Activated T-helper 17 cell treated with anti-CD3 and anti-CD28 coated beads, Interleukin-2, amount 50 U/mL, for 72 hours (primary cell): ENCODE results near the gene KCNH2. TPM values are rescaled to one million over a fixed set of nuclear protein-coding genes. Genes with fewer than 3 reads are reported as not detected.
"Not testable (repeated sequence)": the region's sequence is repeated elsewhere in the genome, so short reads cannot be mapped to it uniquely, and the experiment has no call there.

Experiments used
- ATAC-seq: fragments of 150-1000 bp; cut with Tn5 transposase; replicated peaks from 2 replicates; pipeline ENCODE4 v1.10.0; 2021; ENCODE audit warnings: mild to moderate bottlenecking, moderate library complexity
- H3K27ac Mint-ChIP-seq: one replicate; pipeline ENCODE4 v1.8.0; 2022; ENCODE audit warnings: mixed read lengths
- H3K27me3 Mint-ChIP-seq: one replicate; pipeline ENCODE4 v1.8.0; 2022; ENCODE audit warnings: mixed read lengths
- H3K36me3 Mint-ChIP-seq: one replicate; pipeline ENCODE4 v1.8.0; 2022; ENCODE audit warnings: low read depth, mild to moderate bottlenecking, mixed read lengths
- H3K4me1 Mint-ChIP-seq: one replicate; pipeline ENCODE4 v1.8.0; 2022; ENCODE audit warnings: mixed read lengths
- H3K4me3 Mint-ChIP-seq: one replicate; pipeline ENCODE4 v1.8.0; 2022; ENCODE audit warnings: mild to moderate bottlenecking, mixed read lengths
- H3K9me3 Mint-ChIP-seq: one replicate; pipeline ENCODE4 v1.8.0; 2022; ENCODE audit warnings: mixed read lengths
- total RNA-seq, 2 donors: library from RNA; stranded (reverse); gene quantifications; one replicate each; pipeline ENCODE4 v1.2.3, GENCODE V29; 2022

The KCNH2 gene
- total RNA-seq, 2 donors from 2014 or later = 0.32 to 0.77 TPM

- H3K27ac Mint-ChIP-seq = no peak overlapping the region
- peaks cover 15% of the 10 kb centered on the region for H3K4me1 Mint-ChIP-seq
- no peaks in the 10 kb centered on the region for H3K27me3 Mint-ChIP-seq
- no peaks in the 10 kb centered on the region for H3K9me3 Mint-ChIP-seq
- H3K4me3 Mint-ChIP-seq = no peak overlapping the region
- H3K36me3 Mint-ChIP-seq = no peaks in the 10 kb centered on the region
- no peak for ATAC-seq
These were observed 52.1 kb downstream of the KCNH2 start for GRCh38 chr7:150926066-150926465.

DNA sequence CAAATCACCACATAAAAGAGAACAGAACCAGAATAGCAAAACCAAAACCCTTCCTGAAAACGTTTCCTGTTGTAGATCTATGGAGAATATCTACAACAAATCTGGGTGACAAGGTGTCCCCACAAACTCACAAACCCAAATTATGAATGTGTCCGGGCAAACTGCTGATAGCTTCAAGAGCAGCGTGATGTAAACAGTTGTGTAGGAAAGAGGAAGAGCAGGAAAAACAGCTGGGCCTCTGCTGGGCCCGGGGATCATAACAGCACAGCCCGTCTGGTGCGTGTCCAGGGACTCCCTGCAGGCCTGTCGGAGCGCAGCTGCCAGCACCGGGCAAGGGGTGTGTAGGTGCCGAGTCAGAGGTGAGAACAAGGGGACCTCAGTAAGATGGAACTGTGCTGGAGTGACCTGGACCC is 53.7 kb downstream of the KCNH2 start:
- Mint-ChIP-seq H3K4me1 (peaks cover 15% of the 10 kb centered on the region), H3K4me3 (peak overlapping the region; percentile 1), H3K36me3 (no peaks in the 10 kb centered on the region), H3K27ac (peak overlapping the region; percentile 0), H3K27me3 (peaks cover under 1% of the 10 kb centered on the region), H3K9me3 (no peaks in the 10 kb centered on the region)
- ATAC-seq = no peak

DNA sequence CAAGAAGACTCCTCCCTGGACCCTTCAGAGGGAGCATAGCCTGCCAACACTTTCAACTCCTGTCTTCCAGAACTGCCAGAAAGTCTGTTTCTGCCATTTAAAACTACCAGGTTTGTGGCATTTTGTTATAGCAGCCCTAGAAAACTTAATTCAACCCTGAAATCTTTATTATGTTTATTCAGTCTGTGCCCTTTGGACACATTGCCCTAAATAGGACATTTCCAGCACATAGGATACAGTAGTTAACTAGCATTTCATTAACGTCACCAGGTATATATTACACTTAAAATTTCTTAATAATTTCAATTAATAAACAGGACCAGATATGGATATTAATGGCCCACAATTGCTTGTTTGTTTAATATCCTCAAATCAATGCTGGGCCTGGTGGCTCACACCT is 54.3 kb downstream of the KCNH2 start:
- ATAC-seq = no peak
- Mint-ChIP-seq H3K4me3 (no peak overlapping the region), H3K4me1 (peaks cover 15% of the 10 kb centered on the region), H3K27me3 (peaks cover 5% of the 10 kb centered on the region), H3K36me3 (no peaks in the 10 kb centered on the region), H3K9me3 (no peaks in the 10 kb centered on the region), H3K27ac (no peak overlapping the region)

DNA sequence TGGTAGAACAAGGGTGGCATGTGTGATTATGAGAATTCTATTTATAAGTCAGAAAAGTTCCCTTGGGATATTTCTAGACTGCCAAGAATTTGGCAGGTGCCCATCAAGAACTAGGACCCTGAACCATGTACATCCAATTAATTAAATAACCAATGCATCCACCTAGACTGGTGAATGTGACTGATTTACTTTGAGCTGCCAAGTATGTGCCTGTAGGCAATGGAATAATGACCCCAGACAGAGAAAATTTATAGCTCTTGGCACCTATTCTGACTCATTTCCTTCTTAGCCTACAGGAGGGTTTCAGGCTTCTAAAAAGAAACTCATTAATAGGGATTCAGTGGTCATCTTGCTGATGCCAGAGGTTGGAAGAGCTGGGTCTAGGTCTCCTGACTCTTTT is 54.9 kb downstream of the KCNH2 start:
- Mint-ChIP-seq H3K36me3 (no peaks in the 10 kb centered on the region), H3K9me3 (no peaks in the 10 kb centered on the region), H3K27ac (no peak overlapping the region), H3K4me3 (no peak overlapping the region), H3K27me3 (peaks cover 5% of the 10 kb centered on the region), H3K4me1 (peaks cover 15% of the 10 kb centered on the region)
- ATAC-seq = peak; percentile 28

GRCh38 chr7:150919160-150919559 is 59.0 kb downstream of the KCNH2 start:
- Mint-ChIP-seq H3K36me3 (no peaks in the 10 kb centered on the region), H3K27ac (no peak overlapping the region), H3K4me3 (no peak overlapping the region), H3K4me1 (peaks cover 5% of the 10 kb centered on the region), H3K27me3 (peaks cover 8% of the 10 kb centered on the region), H3K9me3 (no peaks in the 10 kb centered on the region)
- no peak for ATAC-seq

- Mint-ChIP-seq H3K27me3 (peaks cover 8% of the 10 kb centered on the region), H3K36me3 (no peaks in the 10 kb centered on the region), H3K27ac (no peak overlapping the region), H3K9me3 (no peaks in the 10 kb centered on the region), H3K4me3 (no peak overlapping the region), H3K4me1 (peaks cover 4% of the 10 kb centered on the region)
- ATAC-seq = no peak
These were observed 59.7 kb downstream of the KCNH2 start for GRCh38 chr7:150918378-150918777.

GRCh38 chr7:150917969-150918368 is 60.2 kb downstream of the KCNH2 start:
- no peak for ATAC-seq
- Mint-ChIP-seq H3K27ac (no peak overlapping the region), H3K27me3 (peaks cover 8% of the 10 kb centered on the region), H3K4me1 (peaks cover 4% of the 10 kb centered on the region), H3K9me3 (no peaks in the 10 kb centered on the region), H3K36me3 (no peaks in the 10 kb centered on the region), H3K4me3 (no peak overlapping the region)

GRCh38 chr7:150916670-150917069 is 61.5 kb downstream of the KCNH2 start:
- peaks cover 11% of the 10 kb centered on the region for H3K27me3 Mint-ChIP-seq
- no peak overlapping the region for H3K4me3 Mint-ChIP-seq
- no peaks in the 10 kb centered on the region for H3K9me3 Mint-ChIP-seq
- H3K36me3 Mint-ChIP-seq = no peaks in the 10 kb centered on the region
- H3K27ac Mint-ChIP-seq = no peak overlapping the region
- H3K4me1 Mint-ChIP-seq = no peaks in the 10 kb centered on the region
- no peak for ATAC-seq

GRCh38 chr7:150914966-150915365 is 63.2 kb downstream of the KCNH2 start:
- H3K4me1 Mint-ChIP-seq = no peaks in the 10 kb centered on the region
- no peaks in the 10 kb centered on the region for H3K36me3 Mint-ChIP-seq
- H3K27me3 Mint-ChIP-seq = peaks cover 16% of the 10 kb centered on the region
- no peak for ATAC-seq
- H3K27ac Mint-ChIP-seq = no peak overlapping the region
- H3K9me3 Mint-ChIP-seq = no peaks in the 10 kb centered on the region
- H3K4me3 Mint-ChIP-seq = no peak overlapping the region

DNA sequence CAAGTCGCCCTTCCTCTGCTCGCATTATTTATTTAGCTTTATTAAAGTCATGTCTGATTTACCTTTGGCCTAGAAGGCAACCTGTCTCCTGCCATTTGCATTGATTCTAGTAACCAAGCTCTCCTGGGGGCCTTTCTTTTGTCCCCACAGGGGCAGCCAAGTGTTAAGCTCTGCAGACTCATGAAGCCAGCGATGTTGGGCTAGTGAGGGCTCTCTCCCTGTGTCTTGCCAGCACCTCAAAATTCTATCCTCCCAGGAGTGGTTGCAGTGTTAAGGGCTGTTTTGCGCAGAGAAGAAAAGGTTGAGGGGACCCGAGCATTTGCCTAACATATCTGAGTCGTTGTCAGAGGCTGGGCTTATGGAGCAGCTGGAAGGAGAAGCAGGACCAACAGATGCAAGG is 63.9 kb downstream of the KCNH2 start:
- Mint-ChIP-seq H3K4me1 (peaks cover 5% of the 10 kb centered on the region), H3K9me3 (no peaks in the 10 kb centered on the region), H3K36me3 (no peaks in the 10 kb centered on the region), H3K27ac (no peak overlapping the region), H3K27me3 (peaks cover 14% of the 10 kb centered on the region), H3K4me3 (no peak overlapping the region)
- ATAC-seq = no peak

DNA sequence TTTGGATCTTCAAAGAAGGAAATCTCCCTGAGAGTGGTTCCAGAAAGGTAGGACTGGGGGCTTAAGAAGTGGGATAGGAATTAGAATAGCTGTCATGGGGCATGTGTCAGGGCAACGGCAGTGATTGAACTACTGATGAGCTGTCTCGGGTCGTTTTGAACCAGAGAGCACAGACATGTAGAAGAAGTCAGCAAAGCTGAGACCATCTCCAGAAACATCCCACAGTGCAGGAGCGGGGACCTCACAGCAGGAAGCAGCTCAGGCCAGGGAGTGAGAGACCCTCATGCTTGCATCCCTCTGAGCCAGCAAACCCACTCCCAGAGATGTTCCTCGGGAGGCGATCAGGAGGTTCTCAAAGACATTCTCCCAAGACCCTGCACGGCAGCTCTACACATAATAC is 65.7 kb downstream of the KCNH2 start:
- no peaks in the 10 kb centered on the region for H3K9me3 Mint-ChIP-seq
- H3K4me3 Mint-ChIP-seq = no peak overlapping the region
- peaks cover 9% of the 10 kb centered on the region for H3K4me1 Mint-ChIP-seq
- peaks cover 11% of the 10 kb centered on the region for H3K27me3 Mint-ChIP-seq
- no peak for ATAC-seq
- H3K27ac Mint-ChIP-seq = no peak overlapping the region
- H3K36me3 Mint-ChIP-seq = no peaks in the 10 kb centered on the region

- Mint-ChIP-seq H3K4me1 (peaks cover 9% of the 10 kb centered on the region), H3K27me3 (peaks cover 8% of the 10 kb centered on the region), H3K4me3 (no peak overlapping the region), H3K36me3 (no peaks in the 10 kb centered on the region), H3K27ac (no peak overlapping the region), H3K9me3 (no peaks in the 10 kb centered on the region)
- ATAC-seq = no peak
These were observed 66.4 kb downstream of the KCNH2 start for GRCh38 chr7:150911590-150912267.

GRCh38 chr7:150910996-150911422 is 67.1 kb downstream of the KCNH2 start:
- H3K27me3 Mint-ChIP-seq = peaks cover 8% of the 10 kb centered on the region
- no peak overlapping the region for H3K4me3 Mint-ChIP-seq
- peaks cover 9% of the 10 kb centered on the region for H3K4me1 Mint-ChIP-seq
- no peaks in the 10 kb centered on the region for H3K9me3 Mint-ChIP-seq
- no peak overlapping the region for H3K27ac Mint-ChIP-seq
- no peak for ATAC-seq
- H3K36me3 Mint-ChIP-seq = no peaks in the 10 kb centered on the region

- ATAC-seq, H3K27me3 Mint-ChIP-seq, H3K9me3 Mint-ChIP-seq: not testable (repeated sequence)
These were observed 67.7 kb downstream of the KCNH2 start for GRCh38 chr7:150910305-150910995.

GRCh38 chr7:150909200-150909995 is 68.7 kb downstream of the KCNH2 start:
- H3K4me1 Mint-ChIP-seq = peaks cover 9% of the 10 kb centered on the region
- H3K27ac Mint-ChIP-seq = peak overlapping the region; percentile 36
- ATAC-seq = peak; percentile 69
- no peak overlapping the region for H3K4me3 Mint-ChIP-seq
- no peaks in the 10 kb centered on the region for H3K9me3 Mint-ChIP-seq
- H3K36me3 Mint-ChIP-seq = no peaks in the 10 kb centered on the region
- peaks cover 10% of the 10 kb centered on the region for H3K27me3 Mint-ChIP-seq

More at GRCh38 chr7:150910305-150910995, 67.7 kb downstream of the KCNH2 start:
- H3K4me3 Mint-ChIP-seq, H3K36me3 Mint-ChIP-seq, H3K27ac Mint-ChIP-seq, H3K4me1 Mint-ChIP-seq: not testable (repeated sequence)
